Measurements from ENCODE around the gene CTSH. TPM values are rescaled to one million over a fixed set of nuclear protein-coding genes. Genes with fewer than 3 reads are reported as not detected.

CTSH gene
- total and polyA plus RNA-seq, 2 of the 13 experiments (the other 11 are each of a cell fraction or from before 2014, with no cell fraction given), result 265 to 653 TPM

GRCh38 chr15:78993931-78994530 is 49.2 kb upstream of the CTSH start (continued):
- no peak for TF ChIP-seq CSRNP2 (CRISPR knock-in tag; conservative IDR thresholded peaks at IDR 0.05; ENCODE audit: low read depth)
- peak; percentile 21; the same call in 1 of the 2 replicates for TF ChIP-seq ZNF878 (CRISPR knock-in tag; IDR thresholded peaks at IDR 0.05)
- peak; percentile 97 for TF ChIP-seq MED13 (CRISPR knock-in tag; IDR thresholded peaks at IDR 0.05)
- TF ChIP-seq ZNF746 (CRISPR knock-in tag; IDR thresholded peaks at IDR 0.05), result peak; percentile 98
- TF ChIP-seq ZNF282 (IDR thresholded peaks at IDR 0.05; ENCODE audit: partially characterized antibody), result no peak
- no peak for TF ChIP-seq DNMT3B (CRISPR knock-in tag; conservative IDR thresholded peaks at IDR 0.05)
- TF ChIP-seq FOXK1 (CRISPR knock-in tag; IDR thresholded peaks at IDR 0.05; ENCODE audit: borderline replicate concordance, low read depth), result peak; percentile 93
- peak; percentile 81; the same call in 1 of the 2 replicates for TF ChIP-seq TCF7L2 (IDR thresholded peaks at IDR 0.05; ENCODE audit: low read depth, low read length)
- peak; percentile 89; the same call in 1 of the 2 replicates for TF ChIP-seq ZBTB37 (CRISPR knock-in tag; IDR thresholded peaks at IDR 0.05)
- TF ChIP-seq PHB2 (IDR thresholded peaks at IDR 0.05; ENCODE audit: partially characterized antibody), result no peak
- no peak; the same call in 1 of the 2 replicates for TF ChIP-seq EED (CRISPR knock-in tag; IDR thresholded peaks at IDR 0.05)
- TF ChIP-seq STAG1 (CRISPR knock-in tag; IDR thresholded peaks at IDR 0.05), result peak; percentile 19; the same call in 1 of the 2 replicates
- TF ChIP-seq ZNF790 (CRISPR knock-in tag; IDR thresholded peaks at IDR 0.05; ENCODE audit: borderline replicate concordance), result no peak
- TF ChIP-seq ZNF589 (CRISPR knock-in tag; conservative IDR thresholded peaks at IDR 0.05), result no peak; the same call in 1 of the 2 replicates
- no peak for TF ChIP-seq ONECUT2 (CRISPR knock-in tag; IDR thresholded peaks at IDR 0.05)
- no peak for TF ChIP-seq PBX3 (CRISPR knock-in tag; IDR thresholded peaks at IDR 0.05; ENCODE audit: borderline replicate concordance)
- TF ChIP-seq ZNF772 (CRISPR knock-in tag; IDR thresholded peaks at IDR 0.05), result peak; percentile 91; the same call in 1 of the 2 replicates
- peak; percentile 88 for TF ChIP-seq ZNF317 (CRISPR knock-in tag; IDR thresholded peaks at IDR 0.05)
- TF ChIP-seq HOXD1 (CRISPR knock-in tag; IDR thresholded peaks at IDR 0.05), result peak; percentile 94
- no peak for TF ChIP-seq ZBTB1 (CRISPR knock-in tag; IDR thresholded peaks at IDR 0.05; ENCODE audit: borderline replicate concordance)
- TF ChIP-seq ETV5 (CRISPR knock-in tag; IDR thresholded peaks at IDR 0.05; ENCODE audit: borderline replicate concordance), result peak; percentile 100
- no peak for TF ChIP-seq ZNF230 (CRISPR knock-in tag; IDR thresholded peaks at IDR 0.05)
- TF ChIP-seq ZMYM3 (CRISPR knock-in tag; IDR thresholded peaks at IDR 0.05), result peak; percentile 84; the same call in 1 of the 2 replicates
- no peak for TF ChIP-seq FOXM1 (CRISPR knock-in tag; IDR thresholded peaks at IDR 0.05)
- TF ChIP-seq ZNF788 (CRISPR knock-in tag; IDR thresholded peaks at IDR 0.05; ENCODE audit: borderline replicate concordance), result peak; percentile 92
- no peak for TF ChIP-seq PRPF4 (IDR thresholded peaks at IDR 0.05; ENCODE audit: low read depth, low read length, poor library complexity, severe bottlenecking)
- TF ChIP-seq KLF15 (CRISPR knock-in tag; IDR thresholded peaks at IDR 0.05; ENCODE audit: borderline replicate concordance), result no peak; the same call in 1 of the 2 replicates
- TF ChIP-seq ZNF75D (CRISPR knock-in tag; IDR thresholded peaks at IDR 0.05; ENCODE audit: borderline replicate concordance), result no peak
- peak; percentile 94 for TF ChIP-seq ZFP90 (CRISPR knock-in tag; IDR thresholded peaks at IDR 0.05; ENCODE audit: borderline replicate concordance)
